ENCODE results near the gene ATP5ME.

ATP5ME gene

GRCh38 chr4:710916-711315, 36.8 kb upstream of the ATP5ME start:
- H3K27me3 ChIP-seq (ENCODE audit: insufficient read depth, low read depth, severe bottlenecking) = no peaks in the 10 kb centered on the region
- no peak overlapping the region for H3K4me3 ChIP-seq (ENCODE audit: low read depth, low read length)
- TF ChIP-seq CTCF (IDR thresholded peaks at IDR 0.05; ENCODE audit: low read depth, low read length) = no peak
- no peaks in the 10 kb centered on the region for H3K9me3 ChIP-seq (ENCODE audit: severe bottlenecking)
- H3K27ac ChIP-seq = no peak overlapping the region
- H3K36me3 ChIP-seq = peaks cover 36% of the 10 kb centered on the region
- no peak for DNase-seq

- peaks cover 38% of the 10 kb centered on the region for H3K36me3 ChIP-seq
- no peak for DNase-seq
- TF ChIP-seq CTCF (IDR thresholded peaks at IDR 0.05; ENCODE audit: low read depth, low read length) = no peak
- no peaks in the 10 kb centered on the region for H3K27me3 ChIP-seq (ENCODE audit: insufficient read depth, low read depth, severe bottlenecking)
- no peak overlapping the region for H3K4me3 ChIP-seq (ENCODE audit: low read depth, low read length)
- H3K9me3 ChIP-seq (ENCODE audit: severe bottlenecking) = no peaks in the 10 kb centered on the region
- H3K27ac ChIP-seq = no peak overlapping the region
Measured at GRCh38 chr4:710116-710515, 36.0 kb upstream of the ATP5ME start.

DNA sequence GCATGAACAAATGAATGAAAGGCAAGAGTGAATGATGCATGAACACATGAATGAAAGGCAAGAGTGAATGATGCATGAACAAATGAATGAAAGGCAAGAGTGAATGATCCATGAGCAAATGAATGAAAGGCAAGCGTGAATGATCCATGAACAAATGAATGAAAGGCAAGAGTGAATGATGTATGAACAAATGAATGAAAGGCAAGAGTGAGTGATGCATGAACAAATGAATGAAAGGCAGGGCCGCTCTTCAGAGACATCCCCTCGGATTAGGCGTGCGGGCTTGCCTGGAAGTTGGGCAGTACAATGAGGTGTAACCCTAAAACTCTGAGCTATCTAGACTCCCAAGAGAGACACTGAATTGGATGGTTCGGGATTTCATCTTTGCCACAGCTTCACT, 35.3 kb upstream of the ATP5ME start:
- Histone ChIP-seq H3K4me3 (ENCODE audit: low read depth, low read length) (no peak overlapping the region), H3K9me3 (ENCODE audit: severe bottlenecking) (no peaks in the 10 kb centered on the region), H3K27ac (no peak overlapping the region), H3K27me3 (ENCODE audit: insufficient read depth, low read depth, severe bottlenecking) (no peaks in the 10 kb centered on the region), H3K36me3 (peaks cover 35% of the 10 kb centered on the region)
- no peak for TF ChIP-seq CTCF (IDR thresholded peaks at IDR 0.05; ENCODE audit: low read depth, low read length)
- DNase-seq = no peak

GRCh38 chr4:708631-708933, 34.5 kb upstream of the ATP5ME start:
- no peak for DNase-seq
- H3K4me3 ChIP-seq (ENCODE audit: low read depth, low read length) = no peak overlapping the region
- TF ChIP-seq CTCF (IDR thresholded peaks at IDR 0.05; ENCODE audit: low read depth, low read length) = no peak
- no peaks in the 10 kb centered on the region for H3K27me3 ChIP-seq (ENCODE audit: insufficient read depth, low read depth, severe bottlenecking)
- H3K36me3 ChIP-seq = peaks cover 28% of the 10 kb centered on the region
- H3K27ac ChIP-seq = no peak overlapping the region
- no peaks in the 10 kb centered on the region for H3K9me3 ChIP-seq (ENCODE audit: severe bottlenecking)

- no peak for DNase-seq
- no peak for TF ChIP-seq CTCF (IDR thresholded peaks at IDR 0.05; ENCODE audit: low read depth, low read length)
- Histone ChIP-seq H3K9me3 (ENCODE audit: severe bottlenecking) (no peaks in the 10 kb centered on the region), H3K4me3 (ENCODE audit: low read depth, low read length) (no peak overlapping the region), H3K36me3 (peaks cover 27% of the 10 kb centered on the region), H3K27ac (no peak overlapping the region), H3K27me3 (ENCODE audit: insufficient read depth, low read depth, severe bottlenecking) (no peaks in the 10 kb centered on the region)
Measured at GRCh38 chr4:707929-708630, 34.0 kb upstream of the ATP5ME start.
